Measurements from ENCODE around the gene OR10C1. TPM values are rescaled to one million over a fixed set of nuclear protein-coding genes. Genes with fewer than 3 reads are reported as not detected.

OR10C1 gene
- total RNA-seq, 1 donor from 2014 or later: not detected

GRCh38 chr6:29483735-29484134 lies 44.6 kb downstream of the OR10C1 start:
- no peak for DNase-seq (ENCODE audit: low read depth, low spot score)
- Mint-ChIP-seq H3K4me3 (no peak overlapping the region), H3K27ac (ENCODE audit: unreplicated experiment) (no peak overlapping the region), H3K27me3 (ENCODE audit: low read depth) (no peaks in the 10 kb centered on the region), H3K9me3 (peaks cover 8% of the 10 kb centered on the region), H3K4me1 (no peaks in the 10 kb centered on the region), H3K36me3 (ENCODE audit: low read depth) (no peaks in the 10 kb centered on the region)
- no peak for TF ChIP-seq CTCF (conservative IDR thresholded peaks at IDR 0.05)

GRCh38 chr6:29486577-29486976 lies 47.5 kb downstream of the OR10C1 start:
- TF ChIP-seq CTCF (conservative IDR thresholded peaks at IDR 0.05): no peak
- Mint-ChIP-seq H3K27ac (ENCODE audit: unreplicated experiment) (no peak overlapping the region), H3K9me3 (peaks cover 10% of the 10 kb centered on the region), H3K27me3 (ENCODE audit: low read depth) (no peaks in the 10 kb centered on the region), H3K4me1 (no peaks in the 10 kb centered on the region), H3K4me3 (no peak overlapping the region), H3K36me3 (ENCODE audit: low read depth) (no peaks in the 10 kb centered on the region)
- DNase-seq (ENCODE audit: low read depth, low spot score): no peak

GRCh38 chr6:29487131-29487530 lies 48.0 kb downstream of the OR10C1 start:
- no peak overlapping the region for H3K27ac Mint-ChIP-seq (ENCODE audit: unreplicated experiment)
- no peaks in the 10 kb centered on the region for H3K36me3 Mint-ChIP-seq (ENCODE audit: low read depth)
- no peaks in the 10 kb centered on the region for H3K27me3 Mint-ChIP-seq (ENCODE audit: low read depth)
- no peak for DNase-seq (ENCODE audit: low read depth, low spot score)
- TF ChIP-seq CTCF (conservative IDR thresholded peaks at IDR 0.05): no peak
- H3K4me1 Mint-ChIP-seq: no peaks in the 10 kb centered on the region
- peaks cover 9% of the 10 kb centered on the region for H3K9me3 Mint-ChIP-seq
- no peak overlapping the region for H3K4me3 Mint-ChIP-seq

GRCh38 chr6:29487660-29488059 lies 48.6 kb downstream of the OR10C1 start, which contains the start of gene MAS1L:
Gene MAS1L, minus strand, starts transcription at chr6:29487956. Its CDS starts 54 bp downstream, at chr6:29487902.
- H3K36me3 Mint-ChIP-seq (ENCODE audit: low read depth): no peaks in the 10 kb centered on the region
- H3K4me1 Mint-ChIP-seq: no peaks in the 10 kb centered on the region
- no peak for TF ChIP-seq CTCF (conservative IDR thresholded peaks at IDR 0.05)
- H3K27me3 Mint-ChIP-seq (ENCODE audit: low read depth): no peaks in the 10 kb centered on the region
- H3K4me3 Mint-ChIP-seq: no peak within 1 kb of the TSS
- H3K27ac Mint-ChIP-seq (ENCODE audit: unreplicated experiment): no peak within 1 kb of the TSS
- no peak for DNase-seq (ENCODE audit: low read depth, low spot score)
- peaks cover 4% of the 10 kb centered on the region for H3K9me3 Mint-ChIP-seq

GRCh38 chr6:29488874-29489273 lies 49.8 kb downstream of the OR10C1 start:
- Mint-ChIP-seq H3K9me3 (peaks cover 3% of the 10 kb centered on the region), H3K27me3 (ENCODE audit: low read depth) (no peaks in the 10 kb centered on the region), H3K4me1 (no peaks in the 10 kb centered on the region), H3K36me3 (ENCODE audit: low read depth) (no peaks in the 10 kb centered on the region), H3K27ac (ENCODE audit: unreplicated experiment) (no peak overlapping the region), H3K4me3 (no peak overlapping the region)
- TF ChIP-seq CTCF (conservative IDR thresholded peaks at IDR 0.05): no peak
- DNase-seq (ENCODE audit: low read depth, low spot score): no peak

- Mint-ChIP-seq H3K36me3 (ENCODE audit: low read depth) (no peaks in the 10 kb centered on the region), H3K27ac (ENCODE audit: unreplicated experiment) (no peak overlapping the region), H3K27me3 (ENCODE audit: low read depth) (no peaks in the 10 kb centered on the region), H3K4me3 (no peak overlapping the region), H3K9me3 (peaks cover 3% of the 10 kb centered on the region), H3K4me1 (no peaks in the 10 kb centered on the region)
- TF ChIP-seq CTCF (conservative IDR thresholded peaks at IDR 0.05): no peak
- DNase-seq (ENCODE audit: low read depth, low spot score): no peak
Measured at GRCh38 chr6:29489286-29489685, 50.2 kb downstream of the OR10C1 start.

Data from neural crest cell (in vitro differentiated cells).